ENCODE results near the gene TNXB. TPM values are rescaled to one million over a fixed set of nuclear protein-coding genes. Genes with fewer than 3 reads are reported as not detected.
"Not testable (repeated sequence)": the region's sequence is repeated elsewhere in the genome, so short reads cannot be mapped to it uniquely, and the experiment has no call there.

TNXB gene
- total RNA-seq, 1 donor, result 11.9 TPM

GRCh38 chr6:32069878-32070515 is 39.1 kb downstream of the TNXB start:
- Histone ChIP-seq H3K4me3 (ENCODE audit: insufficient read depth, low read length) (no peak overlapping the region), H3K9me3 (ENCODE audit: low read depth, low read length) (no peaks in the 10 kb centered on the region), H3K27me3 (ENCODE audit: insufficient read depth, low read length) (peaks cover 23% of the 10 kb centered on the region), H4K20me1 (ENCODE audit: insufficient read depth, low read length) (no peaks in the 10 kb centered on the region), H3K4me2 (ENCODE audit: insufficient read depth, low read length) (no peak overlapping the region), H2AFZ (ENCODE audit: low read length) (no peak overlapping the region), H3K79me2 (ENCODE audit: insufficient read depth, low read length) (no peaks in the 10 kb centered on the region), H3K36me3 (ENCODE audit: insufficient read depth, low read length) (no peaks in the 10 kb centered on the region), H3K4me1 (ENCODE audit: insufficient read depth, low read length) (no peaks in the 10 kb centered on the region), H3K27ac (ENCODE audit: low read depth, low read length) (no peak overlapping the region)
- no peak for TF ChIP-seq CTCF (IDR thresholded peaks at IDR 0.05; ENCODE audit: extremely low read depth, low read depth, low read length)
- DNase-seq (ENCODE audit: insufficient read length, low spot score, missing footprints), result no peak

GRCh38 chr6:32069460-32069859 is 39.7 kb downstream of the TNXB start:
- no peak for TF ChIP-seq CTCF (IDR thresholded peaks at IDR 0.05; ENCODE audit: extremely low read depth, low read depth, low read length)

GRCh38 chr6:32068867-32069266 is 40.3 kb downstream of the TNXB start:
- H3K36me3 ChIP-seq (ENCODE audit: insufficient read depth, low read length), result no peaks in the 10 kb centered on the region
- no peaks in the 10 kb centered on the region for H4K20me1 ChIP-seq (ENCODE audit: insufficient read depth, low read length)
- H3K4me2 ChIP-seq (ENCODE audit: insufficient read depth, low read length), result no peak overlapping the region
- DNase-seq (ENCODE audit: insufficient read length, low spot score, missing footprints), result no peak
- no peak for TF ChIP-seq CTCF (IDR thresholded peaks at IDR 0.05; ENCODE audit: extremely low read depth, low read depth, low read length)
- H3K79me2 ChIP-seq (ENCODE audit: insufficient read depth, low read length), result no peaks in the 10 kb centered on the region
- peaks cover 23% of the 10 kb centered on the region for H3K27me3 ChIP-seq (ENCODE audit: insufficient read depth, low read length)
- no peak overlapping the region for H3K27ac ChIP-seq (ENCODE audit: low read depth, low read length)
- H3K4me1 ChIP-seq (ENCODE audit: insufficient read depth, low read length), result no peaks in the 10 kb centered on the region
- H2AFZ ChIP-seq (ENCODE audit: low read length), result no peak overlapping the region
- no peaks in the 10 kb centered on the region for H3K9me3 ChIP-seq (ENCODE audit: low read depth, low read length)
- H3K4me3 ChIP-seq (ENCODE audit: insufficient read depth, low read length), result no peak overlapping the region

More at GRCh38 chr6:32069460-32069859, 39.7 kb downstream of the TNXB start:
- H2AFZ ChIP-seq (ENCODE audit: low read length), result no peak overlapping the region
- no peaks in the 10 kb centered on the region for H3K36me3 ChIP-seq (ENCODE audit: insufficient read depth, low read length)
- DNase-seq (ENCODE audit: insufficient read length, low spot score, missing footprints), result no peak
- H3K27ac ChIP-seq (ENCODE audit: low read depth, low read length), result no peak overlapping the region
- H3K79me2 ChIP-seq (ENCODE audit: insufficient read depth, low read length), result no peaks in the 10 kb centered on the region
- no peak overlapping the region for H3K4me2 ChIP-seq (ENCODE audit: insufficient read depth, low read length)
- peaks cover 26% of the 10 kb centered on the region for H3K27me3 ChIP-seq (ENCODE audit: insufficient read depth, low read length)
- no peaks in the 10 kb centered on the region for H4K20me1 ChIP-seq (ENCODE audit: insufficient read depth, low read length)
- H3K4me1 ChIP-seq (ENCODE audit: insufficient read depth, low read length), result no peaks in the 10 kb centered on the region
- no peak overlapping the region for H3K4me3 ChIP-seq (ENCODE audit: insufficient read depth, low read length)
- H3K9me3 ChIP-seq (ENCODE audit: low read depth, low read length), result no peaks in the 10 kb centered on the region

GRCh38 chr6:32068315-32068714 is 40.8 kb downstream of the TNXB start:
- peaks cover 23% of the 10 kb centered on the region for H3K27me3 ChIP-seq (ENCODE audit: insufficient read depth, low read length)
- not testable (repeated sequence) for H3K36me3 ChIP-seq (ENCODE audit: insufficient read depth, low read length); H3K79me2 ChIP-seq (ENCODE audit: insufficient read depth, low read length)

GRCh38 chr6:32067521-32067920 is 41.6 kb downstream of the TNXB start:
- H3K27me3 ChIP-seq (ENCODE audit: insufficient read depth, low read length), result peaks cover 23% of the 10 kb centered on the region

More at GRCh38 chr6:32068315-32068714, 40.8 kb downstream of the TNXB start:
- H3K4me3 ChIP-seq (ENCODE audit: insufficient read depth, low read length); H2AFZ ChIP-seq (ENCODE audit: low read length); H3K4me2 ChIP-seq (ENCODE audit: insufficient read depth, low read length); H4K20me1 ChIP-seq (ENCODE audit: insufficient read depth, low read length); H3K9me3 ChIP-seq (ENCODE audit: low read depth, low read length); H3K27ac ChIP-seq (ENCODE audit: low read depth, low read length); H3K4me1 ChIP-seq (ENCODE audit: insufficient read depth, low read length); DNase-seq (ENCODE audit: insufficient read length, low spot score, missing footprints): not testable (repeated sequence)

More at GRCh38 chr6:32067521-32067920, 41.6 kb downstream of the TNXB start:
- not testable (repeated sequence) for H3K4me2 ChIP-seq (ENCODE audit: insufficient read depth, low read length); H4K20me1 ChIP-seq (ENCODE audit: insufficient read depth, low read length); H3K4me1 ChIP-seq (ENCODE audit: insufficient read depth, low read length); H3K36me3 ChIP-seq (ENCODE audit: insufficient read depth, low read length); H3K4me3 ChIP-seq (ENCODE audit: insufficient read depth, low read length); DNase-seq (ENCODE audit: insufficient read length, low spot score, missing footprints); H3K79me2 ChIP-seq (ENCODE audit: insufficient read depth, low read length); H2AFZ ChIP-seq (ENCODE audit: low read length); H3K9me3 ChIP-seq (ENCODE audit: low read depth, low read length); H3K27ac ChIP-seq (ENCODE audit: low read depth, low read length)
